ENCODE measurements around the gene BMPR1A.

The BMPR1A gene

DNA sequence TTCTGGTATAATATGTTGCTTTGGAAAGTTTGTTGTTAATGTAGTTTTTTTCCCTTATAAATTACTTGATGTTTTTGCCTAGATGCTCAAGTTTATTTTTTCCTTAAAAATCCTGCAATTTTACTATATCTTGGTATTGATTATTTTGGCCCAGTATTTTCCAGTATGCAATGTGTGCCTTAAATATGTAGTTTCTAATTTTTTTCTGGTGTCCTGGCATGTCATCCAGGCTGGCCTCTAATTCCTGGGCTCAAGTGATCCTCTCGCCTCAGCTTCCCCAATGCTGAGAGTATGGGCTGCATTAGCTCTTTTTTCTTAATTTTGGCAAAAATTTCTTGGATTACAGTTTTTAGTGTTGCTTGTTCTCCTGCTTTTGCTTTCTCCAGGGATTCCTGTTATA, 57.6 kb downstream of the BMPR1A start:
- no peak for DNase-seq

DNA sequence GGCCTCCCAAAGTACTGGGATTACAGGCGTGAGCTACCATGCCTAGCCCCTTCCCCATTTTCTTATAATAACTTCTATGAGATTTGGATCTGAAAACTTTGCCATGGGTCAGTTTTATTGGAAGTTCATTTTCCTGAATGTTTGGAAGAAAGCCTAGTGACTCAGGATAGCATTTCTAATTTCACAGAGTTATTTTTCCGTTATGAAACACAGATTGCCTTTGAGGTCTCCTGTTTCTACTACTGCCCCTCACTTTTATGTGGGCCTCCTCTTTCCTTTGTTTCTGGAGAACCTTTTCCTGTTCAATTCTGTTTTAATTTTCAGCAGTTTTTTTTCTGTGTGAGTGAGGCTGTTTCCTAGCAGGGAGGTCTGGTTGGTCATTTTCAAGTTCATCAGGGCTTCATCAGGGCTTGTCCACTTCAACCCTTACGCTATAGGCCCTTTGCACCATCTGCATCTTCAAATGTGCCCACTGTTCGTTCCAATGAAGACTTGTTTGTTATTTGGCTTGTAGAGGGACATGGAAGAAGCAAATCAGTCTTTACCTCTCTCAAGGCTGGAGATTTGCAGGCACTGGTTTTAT, 58.7 kb downstream of the BMPR1A start:
- DNase-seq, result no peak

- no peak for DNase-seq
Measured at GRCh38 chr10:86815640-86816039, 59.2 kb downstream of the BMPR1A start.

DNA sequence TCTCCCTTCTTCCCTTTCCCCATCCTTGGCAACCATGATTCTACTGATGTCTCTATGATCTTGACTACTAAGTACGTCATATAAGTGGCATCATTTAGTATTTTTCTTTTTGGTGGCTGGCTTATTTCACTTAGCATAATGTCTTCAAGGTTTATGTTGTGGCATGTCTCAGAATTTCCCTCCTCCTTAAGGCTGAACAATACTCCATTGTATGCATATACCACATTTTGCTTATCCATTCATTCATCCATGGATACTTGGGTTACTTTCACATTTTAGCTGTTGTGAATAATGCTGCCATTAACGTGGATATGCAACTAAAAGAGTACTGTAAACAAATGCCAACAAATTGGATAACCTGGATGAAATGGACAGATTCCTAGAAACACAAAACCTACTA, 60.8 kb downstream of the BMPR1A start:
- DNase-seq, result no peak

- no peak for DNase-seq
Measured at GRCh38 chr10:86819567-86819966, 63.1 kb downstream of the BMPR1A start.

DNA sequence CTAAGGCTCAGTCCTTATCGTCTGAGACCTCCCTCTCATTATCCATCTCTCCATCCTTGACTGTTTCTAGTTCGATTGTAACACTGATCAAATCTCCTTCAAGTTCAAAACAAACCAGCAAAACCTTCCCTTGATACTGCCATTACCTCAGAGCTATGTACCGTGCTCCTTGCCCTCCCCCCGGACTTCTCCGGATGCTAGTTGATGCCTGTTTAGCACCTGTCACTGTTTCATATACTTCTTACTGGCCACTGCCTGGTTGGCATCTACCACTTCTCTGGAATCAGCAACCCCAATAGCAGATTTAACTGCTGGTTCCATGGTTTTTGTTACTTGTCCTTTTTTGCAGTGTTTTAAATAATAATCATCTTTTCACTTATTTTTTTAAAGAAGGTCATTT, 64.1 kb downstream of the BMPR1A start:
- no peak for DNase-seq

GRCh38 chr10:86821388-86821999, 65.1 kb downstream of the BMPR1A start:
- no peak for DNase-seq

GRCh38 chr10:86823565-86823964, 67.1 kb downstream of the BMPR1A start:
- DNase-seq, result no peak

- no peak for DNase-seq
Measured at GRCh38 chr10:86824151-86824550, 67.7 kb downstream of the BMPR1A start.

- DNase-seq, result no peak
Measured at GRCh38 chr10:86825366-86825765, 68.9 kb downstream of the BMPR1A start.

- DNase-seq, result no peak
Measured at GRCh38 chr10:86827639-86828038, 71.2 kb downstream of the BMPR1A start.

DNA sequence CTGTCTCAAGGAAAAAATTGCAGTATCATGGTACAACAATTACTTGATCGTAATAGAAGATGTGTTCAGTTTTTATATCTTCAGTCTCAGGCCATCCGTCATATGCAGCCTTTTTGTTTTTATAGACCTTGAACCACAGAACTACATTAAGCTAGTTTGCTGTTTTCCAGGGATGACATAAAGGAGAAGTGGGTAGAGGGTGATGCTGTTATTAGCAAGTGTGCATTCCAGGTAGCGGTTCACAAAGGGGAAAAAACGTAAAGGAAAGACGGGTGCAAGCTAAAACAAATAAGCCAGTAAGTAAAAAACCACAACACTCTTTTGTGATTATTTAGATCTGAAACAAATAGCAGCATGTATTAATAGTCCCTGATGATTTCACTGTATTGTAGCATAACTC, 71.7 kb downstream of the BMPR1A start:
- DNase-seq, result no peak

GRCh38 chr10:86829472-86829871, 73.1 kb downstream of the BMPR1A start:
- DNase-seq, result no peak

DNA sequence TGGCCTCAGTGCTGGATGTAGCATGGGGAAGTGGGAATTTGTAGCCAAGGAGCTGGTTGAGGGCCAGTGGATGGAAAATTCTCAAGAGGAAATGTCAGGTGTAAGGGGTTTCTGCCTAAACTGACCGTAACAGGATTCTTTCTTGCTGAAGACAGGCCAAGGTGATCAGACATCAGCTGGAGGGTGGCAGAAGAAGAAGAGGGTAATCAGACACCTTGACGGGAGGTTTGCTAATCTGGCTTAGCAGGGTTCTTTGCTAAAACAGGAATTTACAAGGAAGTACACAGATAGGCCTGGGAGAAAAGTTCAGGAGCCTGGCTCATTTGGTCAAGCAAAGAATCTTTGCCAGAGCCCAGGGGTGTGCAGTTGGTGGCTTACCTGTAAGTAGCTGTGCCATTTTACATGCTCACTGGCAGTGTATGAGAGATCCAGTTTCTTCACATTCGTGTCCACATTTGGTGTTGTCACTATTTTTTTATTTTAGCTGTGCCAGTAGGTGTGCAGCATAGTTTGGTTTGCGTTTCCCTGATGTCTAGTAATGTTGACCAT, 73.7 kb downstream of the BMPR1A start:
- DNase-seq, result no peak

DNA sequence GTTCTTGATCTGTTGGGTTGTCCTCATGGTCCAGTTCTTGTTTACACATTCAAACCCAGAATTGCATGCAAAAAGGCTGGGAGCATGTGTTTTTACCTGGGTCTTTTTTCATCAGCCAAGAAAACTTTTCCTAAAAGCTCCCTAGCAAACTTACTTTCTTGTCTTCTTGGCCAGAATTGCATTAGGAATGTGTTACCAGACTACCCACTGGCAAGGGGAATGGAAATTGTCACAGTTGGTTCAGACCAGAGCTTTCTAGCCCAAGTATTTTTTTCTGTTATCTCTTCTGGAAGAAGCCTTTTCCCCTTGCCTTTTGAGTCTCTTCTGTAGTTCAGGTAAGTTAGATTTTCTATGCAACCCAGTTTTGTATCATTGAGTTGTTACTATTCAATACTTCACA, 77.5 kb downstream of the BMPR1A start:
- no peak for DNase-seq

- no peak for DNase-seq
Measured at GRCh38 chr10:86836044-86836443, 79.6 kb downstream of the BMPR1A start.

DNA sequence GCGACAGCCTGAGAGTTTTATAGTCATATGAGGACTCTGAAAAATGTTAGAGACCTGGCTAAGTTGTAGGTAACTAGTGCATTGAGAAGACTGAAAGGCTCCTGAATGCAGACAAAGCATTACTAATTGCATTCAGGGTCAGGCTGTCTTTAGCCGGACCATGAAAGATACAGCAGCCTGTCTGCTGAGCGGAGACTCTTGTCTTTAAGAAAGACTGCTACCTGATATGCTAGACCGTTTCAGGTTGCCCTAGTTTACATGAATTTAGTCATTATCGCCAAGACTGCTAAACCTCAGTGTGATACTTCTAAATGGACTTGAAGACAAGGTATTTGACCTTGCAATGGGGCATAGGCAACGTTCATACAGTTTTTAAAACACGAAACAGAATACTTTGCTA, 81.2 kb downstream of the BMPR1A start:
- no peak for DNase-seq

DNA sequence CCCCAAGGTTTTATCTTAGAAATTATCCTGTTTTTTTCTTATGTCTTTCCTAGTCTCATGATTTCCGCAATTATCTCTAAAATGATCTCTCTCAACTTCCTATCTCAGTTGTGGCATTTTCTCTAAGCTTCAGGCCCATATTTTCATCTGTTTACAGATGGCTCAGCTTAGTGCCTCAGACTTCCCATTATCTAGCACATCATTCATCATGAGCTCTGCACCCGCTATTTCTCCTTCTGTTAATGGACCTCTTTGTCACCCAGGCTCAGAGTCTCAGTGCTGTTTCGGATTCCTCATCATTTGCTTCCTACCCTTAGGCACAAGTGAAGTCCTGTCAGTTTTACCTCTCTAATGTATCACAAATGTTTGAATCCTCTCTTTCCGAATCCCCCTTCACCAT, 84.1 kb downstream of the BMPR1A start:
- DNase-seq, result no peak

DNA sequence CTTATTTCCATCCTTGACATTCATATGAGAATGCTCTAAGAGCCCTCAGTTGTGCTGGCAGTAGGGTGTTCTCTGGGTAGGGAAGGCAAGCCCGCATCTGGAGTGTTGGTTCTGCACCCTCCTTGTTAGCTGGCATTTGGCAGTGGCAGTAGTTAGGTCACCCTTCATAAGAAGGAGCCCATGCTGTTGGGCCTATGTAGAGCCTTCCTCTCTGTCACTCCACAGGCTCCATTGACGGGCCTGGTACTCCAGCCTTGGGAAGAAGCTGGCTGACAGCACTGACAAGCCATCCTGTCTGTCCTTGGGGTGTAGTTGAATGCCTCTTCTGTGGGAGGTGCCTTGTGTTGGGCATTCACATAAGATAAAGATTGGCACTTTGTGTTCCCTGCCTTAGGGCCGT, 89.7 kb downstream of the BMPR1A start:
- no peak for DNase-seq

GRCh38 chr10:86848747-86849146, 92.3 kb downstream of the BMPR1A start:
- DNase-seq, result no peak

DNA sequence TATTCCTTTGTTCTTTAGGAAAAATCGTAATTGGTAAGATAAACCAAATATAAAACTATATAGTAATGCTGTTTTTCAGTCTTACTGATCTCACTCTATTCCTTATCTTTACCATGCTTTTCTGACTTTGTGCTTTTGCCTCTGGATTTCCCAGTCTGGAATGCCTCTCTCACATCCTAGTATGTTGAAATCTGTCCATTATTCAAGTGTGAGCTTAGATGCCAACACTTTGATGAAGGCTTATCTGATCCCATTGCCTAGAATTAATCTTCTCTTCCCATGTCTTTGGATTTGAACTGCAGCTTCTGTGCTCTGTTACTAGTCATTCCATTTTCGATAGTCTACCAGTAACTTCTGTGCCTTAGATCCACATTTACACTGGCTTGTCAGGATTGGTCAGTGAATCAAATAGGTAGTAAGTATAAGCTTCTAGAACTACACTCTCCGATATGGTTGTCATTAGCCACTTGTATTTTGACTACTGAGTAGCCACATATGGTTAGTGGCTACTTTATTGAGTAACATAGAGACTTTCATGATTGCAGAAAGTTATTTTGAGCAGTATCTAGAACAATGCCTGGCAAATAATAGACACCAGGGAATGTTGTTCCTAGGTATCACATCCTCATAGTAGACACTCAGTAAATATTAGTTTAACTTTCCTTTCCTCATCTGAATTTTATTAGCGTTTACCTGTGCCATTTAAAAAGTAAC, 92.9 kb downstream of the BMPR1A start:
- no peak for DNase-seq

- DNase-seq, result no peak
Measured at GRCh38 chr10:86850481-86850880, 94.1 kb downstream of the BMPR1A start.

GRCh38 chr10:86851328-86852207, 95.1 kb downstream of the BMPR1A start:
- DNase-seq, result no peak
